HL-60/S4 treated with phorbol 12-myristate 13-acetate at 8.2 ng/mL for 4 days and 3 days (cell line): ENCODE measurements around the gene CDCA4.
"Not testable (repeated sequence)": the region's sequence is repeated elsewhere in the genome, so short reads cannot be mapped to it uniquely, and the experiment has no call there.

Source experiments
- in situ Hi-C: fragments of 300-500 bp; cut with MboI; formaldehyde crosslinking; loops from 2 replicates; pipeline ENCODE4 v1.15.0; 2022; ENCODE audit warnings: low sequenced_read_pairs

The CDCA4 gene

DNA sequence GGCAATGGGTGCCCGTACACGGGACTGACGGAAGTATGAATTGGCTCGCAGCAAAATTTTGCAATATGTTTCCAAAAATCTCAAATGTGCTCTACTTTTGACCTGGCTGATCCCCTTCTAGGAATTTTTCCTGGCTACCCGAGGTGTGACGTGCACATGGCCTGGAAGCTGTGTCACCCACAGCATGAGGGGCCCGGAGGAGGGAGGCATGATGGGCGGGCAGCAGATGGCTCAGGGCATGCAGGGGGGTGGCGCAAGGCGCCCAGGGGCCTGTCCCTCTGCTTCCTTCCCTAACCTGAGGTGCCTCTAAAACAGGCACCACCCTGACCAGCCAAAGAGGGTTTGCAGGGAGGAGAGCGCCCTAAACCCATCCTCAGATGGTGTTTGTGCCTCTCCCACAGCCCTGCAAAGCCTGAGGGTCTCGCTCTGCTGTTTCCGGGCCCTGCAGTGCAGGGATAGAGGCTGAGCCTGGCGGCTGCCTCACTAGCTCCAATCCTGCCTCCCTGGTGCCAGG, 37.7 kb upstream of the CDCA4 start:
- in situ Hi-C loops: no loop called here

DNA sequence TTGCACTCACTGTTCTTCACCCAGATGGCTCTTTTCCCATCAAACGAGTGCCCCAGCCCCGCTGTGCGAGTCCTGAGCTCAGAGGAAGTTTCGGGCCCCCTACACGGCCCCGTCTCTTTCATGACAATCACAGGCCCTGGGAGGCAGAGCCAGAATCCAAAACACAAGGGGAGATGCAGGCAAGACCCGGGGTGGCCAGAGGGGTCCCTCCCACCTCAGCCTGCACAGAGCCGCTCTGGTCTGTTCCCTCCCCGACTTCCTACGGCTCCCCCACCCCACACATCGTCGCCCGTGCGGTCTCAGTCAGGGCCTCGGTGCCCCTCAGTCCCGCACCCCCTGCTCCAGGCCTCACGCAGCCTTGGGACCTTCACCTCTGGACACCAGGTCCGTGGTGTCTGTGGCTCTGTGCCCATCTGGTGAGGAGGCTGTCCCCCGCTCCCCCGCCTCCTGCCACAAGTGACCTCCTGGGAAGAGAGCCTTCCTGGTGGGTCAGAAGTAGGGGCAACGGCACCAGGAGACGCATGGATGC, 35.5 kb upstream of the CDCA4 start:
- in situ Hi-C loops: no loop called here

DNA sequence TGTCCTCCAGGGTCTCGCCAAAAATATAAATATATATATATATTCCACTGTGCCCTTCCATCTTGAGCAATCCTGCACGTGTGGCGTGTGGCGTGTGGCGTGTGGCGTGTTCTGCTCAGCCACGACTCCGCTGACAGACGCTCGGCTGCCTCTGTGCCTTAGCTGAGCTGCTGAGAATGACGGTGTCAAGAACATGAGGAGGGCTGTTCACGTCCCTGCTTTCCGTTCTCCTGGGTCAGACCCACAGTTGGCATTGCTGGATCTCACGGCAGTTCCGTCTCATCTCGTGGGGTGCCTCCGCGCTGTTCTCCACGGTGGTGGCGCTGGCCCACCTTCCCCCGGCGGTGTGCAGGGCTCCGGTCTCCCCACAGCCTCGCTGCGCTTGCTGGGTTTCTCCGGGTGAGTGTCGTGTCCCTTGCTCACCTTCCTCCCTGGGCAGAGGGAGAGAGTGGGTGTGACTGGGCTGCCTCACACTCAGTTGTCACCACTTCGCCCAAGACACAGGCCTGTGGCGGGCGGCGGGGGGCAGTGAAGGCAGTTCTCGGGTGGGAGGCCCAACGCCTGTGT, 34.9 kb upstream of the CDCA4 start:
- in situ Hi-C loops: no loop called here

DNA sequence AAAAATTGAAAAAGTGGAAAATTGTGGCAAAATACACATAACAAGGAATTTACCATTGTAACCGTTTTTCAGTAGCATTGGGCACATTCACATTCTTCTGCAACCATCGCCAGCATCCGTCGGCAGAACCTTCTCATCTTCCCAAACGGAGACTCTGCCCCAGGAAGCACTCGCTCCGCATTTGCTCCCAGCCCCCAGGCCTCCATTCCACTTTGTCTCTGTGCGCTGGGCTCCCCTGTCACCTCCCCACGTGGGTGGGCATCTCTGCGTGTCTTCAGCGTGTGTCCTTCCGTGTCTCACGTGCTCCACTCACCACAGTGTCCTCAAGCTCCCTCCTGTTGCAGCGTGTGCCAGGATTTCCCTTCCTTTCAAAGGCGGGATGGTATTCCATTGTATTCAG, 34.5 kb upstream of the CDCA4 start:
- in situ Hi-C loops: no loop called here

DNA sequence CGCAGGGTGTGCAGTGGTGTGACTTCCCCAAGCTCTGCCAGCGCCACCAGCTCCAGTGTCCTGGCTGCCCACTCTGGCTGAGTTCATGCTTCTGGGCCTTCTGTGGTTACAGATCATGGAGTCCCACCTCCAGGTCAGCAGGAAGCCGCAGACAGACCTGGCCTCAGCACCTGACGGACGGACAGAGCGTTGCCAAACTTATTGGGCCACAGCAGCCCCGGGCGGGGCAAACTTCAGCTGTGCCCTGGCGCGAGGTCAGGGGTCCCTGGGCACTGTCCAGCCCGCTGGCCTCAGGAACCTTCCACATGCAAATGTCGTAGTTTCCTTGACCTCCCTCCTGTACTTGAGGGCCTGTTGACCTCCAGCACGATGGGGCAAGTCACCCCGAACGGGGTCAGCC, 33.1 kb upstream of the CDCA4 start:
- in situ Hi-C loops: no loop called here

DNA sequence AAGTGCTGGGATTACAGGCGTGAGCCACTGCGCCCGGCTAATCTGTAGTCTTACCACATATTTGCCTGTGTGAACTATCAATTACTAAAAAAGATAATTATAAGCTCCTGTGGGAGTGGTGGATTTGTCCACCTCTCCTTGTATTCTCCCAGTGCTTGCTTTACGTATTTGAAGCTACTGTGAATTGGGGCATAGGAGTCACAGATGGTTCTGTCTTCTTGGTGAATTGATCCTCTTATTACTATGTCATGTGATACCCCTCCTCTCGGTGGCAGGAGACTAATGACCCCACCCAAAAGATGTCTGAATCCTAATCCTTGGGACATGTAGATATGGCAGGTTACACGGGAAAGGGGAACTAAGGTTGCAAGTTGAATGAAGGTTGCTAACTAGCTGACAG, 32.5 kb upstream of the CDCA4 start:
- in situ Hi-C loops: no loop called here

DNA sequence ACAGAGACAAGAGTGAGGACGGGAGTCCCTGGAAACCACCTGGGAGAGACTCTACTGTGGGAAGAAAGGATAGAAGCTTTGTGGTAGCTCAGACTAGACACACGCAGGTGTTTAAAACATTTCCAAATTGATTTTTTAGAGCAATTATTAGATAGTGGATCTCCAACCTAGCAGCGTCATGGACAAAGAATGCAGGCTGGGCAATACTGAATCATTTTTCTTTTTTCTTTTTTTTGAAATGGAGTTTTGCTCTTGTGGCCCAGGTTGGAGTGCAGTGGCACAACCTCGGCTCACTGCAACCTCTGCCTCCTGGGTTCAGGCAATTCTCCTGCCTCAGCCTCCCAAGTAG, 31.2 kb upstream of the CDCA4 start:
- in situ Hi-C loops: no loop called here

DNA sequence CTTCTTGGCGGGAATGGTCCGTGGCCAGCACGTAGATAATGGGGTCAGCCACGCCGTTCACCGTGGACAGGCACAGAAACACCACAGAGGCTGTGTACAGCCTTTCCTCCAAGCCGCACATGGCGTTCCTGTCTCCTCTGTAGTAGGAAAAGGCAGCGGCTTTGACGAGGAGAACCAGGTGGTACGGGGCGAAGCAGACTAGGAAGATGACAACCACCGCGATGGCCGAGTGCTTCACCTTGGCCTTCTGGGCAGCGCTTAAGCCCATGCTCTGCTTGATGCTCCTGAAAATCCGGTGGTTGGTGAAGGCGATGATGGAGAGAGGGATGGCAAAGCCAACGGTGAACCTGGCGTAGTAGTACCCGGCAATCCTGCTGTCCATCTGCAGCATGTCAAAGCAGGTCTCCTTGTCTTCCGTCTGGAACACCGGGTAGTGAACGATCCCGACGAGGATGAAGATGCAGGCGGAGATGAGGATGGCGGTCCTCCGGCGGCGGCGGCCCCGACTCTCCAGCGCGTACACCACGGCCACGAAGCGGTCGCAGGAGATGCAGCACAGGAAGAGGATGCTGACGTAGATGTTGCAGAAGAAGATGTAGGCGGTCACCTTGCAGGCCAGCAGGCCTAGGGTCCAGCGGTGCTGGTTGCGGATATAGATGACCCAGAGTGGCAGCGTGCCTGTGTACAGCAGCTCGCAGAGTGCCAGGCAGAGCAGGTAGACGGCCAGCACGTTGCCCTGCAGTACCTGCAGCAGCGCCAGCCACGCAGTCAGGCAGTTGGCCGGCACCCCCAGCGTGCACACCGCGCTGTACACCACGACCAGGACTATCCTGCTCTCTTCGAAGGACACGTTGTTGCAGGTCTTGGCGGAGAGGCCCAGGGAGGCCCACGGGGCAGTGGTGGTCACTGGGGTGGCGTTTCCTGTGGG, 30.6 kb upstream of the CDCA4 start:
- in situ Hi-C loops: no loop called here

DNA sequence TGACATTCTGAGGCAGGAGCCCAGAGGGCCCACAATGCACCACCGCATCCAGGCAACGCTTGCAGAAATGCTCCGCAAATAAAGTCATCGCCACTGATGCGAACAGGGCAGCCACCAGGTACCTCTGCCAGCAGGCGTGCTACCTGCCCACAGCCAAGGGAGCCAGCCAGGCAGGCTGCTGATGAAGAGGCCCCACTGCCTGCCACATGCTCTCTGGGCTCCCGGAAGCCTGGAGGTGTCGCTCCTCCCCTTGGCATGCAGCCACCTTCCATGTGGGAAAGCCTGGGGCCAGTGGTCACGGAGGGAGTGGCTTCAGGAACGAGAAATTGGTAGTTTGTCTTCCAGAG, 29.6 kb upstream of the CDCA4 start:
- in situ Hi-C loops: no loop called here

DNA sequence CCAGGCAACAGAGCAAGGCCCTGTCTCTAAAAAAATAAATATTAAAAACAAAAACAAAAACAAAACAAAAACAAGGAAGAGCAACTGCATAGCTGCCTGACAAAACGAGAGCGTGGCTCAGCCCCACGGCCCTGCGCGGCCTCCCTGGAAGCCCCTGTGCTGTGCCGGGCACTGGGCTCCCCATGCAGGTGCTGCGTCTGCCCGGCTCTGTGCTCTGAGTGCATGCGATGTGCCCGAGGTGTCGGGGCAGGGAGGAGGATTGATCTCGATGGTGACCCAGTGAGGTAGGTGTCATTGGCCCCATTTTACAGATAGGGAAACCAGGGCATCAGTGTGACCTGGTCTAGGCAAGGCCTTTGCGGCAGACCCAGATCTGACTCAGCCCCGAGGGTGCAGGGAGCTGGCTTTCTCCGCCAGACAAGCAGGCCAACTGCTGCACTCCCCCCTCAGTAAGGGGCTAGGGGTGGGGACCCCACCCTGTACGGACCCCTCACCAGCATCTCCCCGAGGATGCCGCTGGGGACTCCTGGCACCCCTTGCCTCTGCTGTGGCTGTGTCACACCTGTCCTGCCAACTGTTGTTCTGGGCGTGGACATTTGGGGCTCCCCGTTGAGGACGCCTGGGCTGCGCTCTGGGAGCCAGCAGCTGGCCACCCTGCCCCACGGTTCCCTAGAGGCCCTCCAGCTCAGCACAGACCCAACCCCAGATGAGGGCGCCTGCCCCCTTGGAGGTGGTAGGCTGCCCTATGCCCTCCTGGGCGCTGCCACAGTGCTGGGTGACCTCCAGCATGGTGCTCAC, 29.1 kb upstream of the CDCA4 start:
- in situ Hi-C loops: loop anchor here (5.0 kb wide), 1 partner anchor 68 kb away; no protein-coding TSS in a partner anchor

DNA sequence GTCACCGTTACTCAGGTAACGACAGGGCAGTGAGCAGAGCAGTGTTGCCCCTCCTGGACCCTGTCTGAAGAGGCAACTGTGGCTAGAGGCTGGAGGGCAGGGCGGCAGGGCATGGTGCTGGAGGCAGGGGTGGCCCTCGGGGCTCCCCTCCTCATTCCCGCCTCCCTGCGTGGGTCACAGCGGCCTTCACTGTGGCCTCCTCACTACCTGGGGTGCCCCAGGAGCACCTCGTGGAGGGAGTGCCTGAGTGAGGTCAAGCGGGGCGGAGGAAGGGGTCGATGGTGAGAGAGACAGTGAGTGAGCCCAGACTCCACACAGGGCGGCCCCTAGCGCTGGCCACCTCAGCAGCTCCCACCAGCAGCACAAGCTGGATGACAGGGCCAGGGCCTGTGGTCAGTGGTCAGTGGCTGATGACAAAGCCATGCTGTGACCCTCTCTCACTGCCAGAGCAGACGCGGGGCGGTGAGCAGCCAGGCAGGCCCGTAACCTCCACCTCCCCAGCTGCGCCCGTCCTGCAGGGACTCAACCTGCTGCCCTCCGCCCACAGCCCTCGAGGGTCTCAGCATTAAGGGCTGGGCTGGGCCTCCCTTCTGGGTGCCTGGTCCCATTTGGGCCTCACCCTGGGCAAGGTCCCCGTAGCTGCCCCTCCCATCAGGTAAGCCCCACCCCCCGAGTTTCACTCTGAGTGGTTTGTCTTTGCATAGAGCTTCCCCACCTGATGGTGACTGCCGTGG, 26.6 kb upstream of the CDCA4 start:
- in situ Hi-C loops: loop anchor here (5.0 kb wide), 1 partner anchor 65 kb away; no protein-coding TSS in a partner anchor

DNA sequence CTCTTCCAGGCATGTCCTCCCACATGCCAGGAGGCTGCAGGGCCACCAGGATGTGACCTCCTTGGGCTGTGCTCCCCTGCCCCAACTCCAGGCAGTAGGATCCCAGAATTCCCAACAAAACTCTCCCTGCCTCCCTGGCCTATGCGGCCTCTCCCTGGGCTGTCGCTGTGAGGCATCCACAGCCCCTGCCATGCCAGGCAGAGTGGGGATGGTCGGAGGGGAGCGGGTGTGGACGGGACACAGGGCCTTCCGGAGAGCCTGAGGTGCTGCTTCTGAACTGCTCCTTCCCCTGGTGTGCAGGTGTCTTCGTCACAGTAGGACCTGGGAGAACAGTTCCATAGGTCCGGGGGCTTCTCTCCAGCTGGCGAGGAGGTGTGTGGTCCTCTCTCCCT, 26.0 kb upstream of the CDCA4 start:
- in situ Hi-C loops: loop anchor here (5.0 kb wide), 1 partner anchor 65 kb away; no protein-coding TSS in a partner anchor

DNA sequence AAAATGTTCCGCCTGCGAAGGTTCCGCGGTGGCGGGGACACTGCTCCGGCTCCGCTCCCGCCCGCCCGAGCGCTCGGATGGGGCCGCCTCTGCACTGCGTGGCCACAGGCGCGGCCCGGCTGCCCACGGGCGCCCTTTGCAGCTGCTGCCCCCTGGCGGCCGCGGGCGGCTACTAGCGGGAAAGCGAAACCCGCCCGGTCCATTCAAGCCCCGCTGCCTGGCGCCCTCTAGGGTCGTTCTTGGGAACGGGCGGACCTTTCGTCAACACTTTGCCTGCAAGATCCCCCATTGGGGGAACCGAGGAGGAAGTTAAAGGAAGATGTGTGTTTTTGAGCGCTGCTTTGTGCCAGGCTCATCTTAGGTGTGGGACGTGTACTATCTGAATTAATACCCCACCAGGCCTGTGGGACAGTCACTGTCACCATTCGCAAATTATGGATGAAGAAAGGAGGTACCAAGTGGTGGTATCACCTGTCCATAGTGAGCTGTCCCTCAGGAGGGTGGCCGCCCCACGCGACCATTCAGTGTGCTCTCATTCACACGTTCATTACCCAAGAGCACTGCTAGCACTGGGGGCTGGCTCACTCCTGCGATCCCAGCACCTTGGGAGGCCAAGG, 24.9 kb upstream of the CDCA4 start:
- in situ Hi-C loops: loop anchor here (5.0 kb wide), 1 partner anchor 64 kb away; no protein-coding TSS in a partner anchor

DNA sequence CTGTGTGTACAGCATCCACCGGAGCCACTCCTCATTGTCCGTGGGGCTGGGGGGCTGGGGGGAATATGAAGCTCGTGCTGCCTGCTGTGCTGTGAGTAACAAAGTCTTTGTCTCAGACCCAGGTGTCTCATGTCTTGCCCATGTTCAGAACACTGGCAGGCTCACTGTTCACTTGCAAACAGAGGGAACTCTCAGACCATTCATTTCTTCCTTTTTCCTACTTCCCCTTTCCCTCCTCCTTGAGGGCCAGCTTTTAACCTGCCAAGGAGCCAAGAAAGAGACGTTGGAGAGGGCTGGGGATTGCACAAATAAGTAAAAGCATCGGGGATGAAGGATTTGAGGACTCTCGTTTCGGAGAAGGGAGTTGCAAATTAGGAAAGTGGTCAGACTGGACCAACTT, 22.8 kb upstream of the CDCA4 start:
- in situ Hi-C loops: no loop called here

DNA sequence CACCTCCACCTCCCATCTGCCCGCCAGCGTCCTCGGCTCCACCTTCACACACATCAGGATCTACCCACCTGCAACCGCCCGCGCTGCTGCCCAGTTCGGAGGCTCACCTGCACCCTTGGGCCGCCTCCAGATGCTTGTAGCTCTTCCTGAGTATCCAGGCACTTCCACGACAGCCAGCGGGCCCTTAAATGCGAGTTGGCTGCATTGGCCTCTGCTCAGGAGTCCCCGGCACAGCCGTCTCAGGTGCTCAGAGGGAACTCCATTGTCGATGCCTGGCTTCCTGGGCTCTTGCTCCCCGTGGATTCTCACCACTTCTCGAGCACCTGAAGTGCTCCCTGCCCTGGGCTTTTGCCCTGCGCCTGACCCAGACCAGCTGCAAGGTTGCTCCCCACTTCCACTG, 21.9 kb upstream of the CDCA4 start:
- in situ Hi-C loops: no loop called here

DNA sequence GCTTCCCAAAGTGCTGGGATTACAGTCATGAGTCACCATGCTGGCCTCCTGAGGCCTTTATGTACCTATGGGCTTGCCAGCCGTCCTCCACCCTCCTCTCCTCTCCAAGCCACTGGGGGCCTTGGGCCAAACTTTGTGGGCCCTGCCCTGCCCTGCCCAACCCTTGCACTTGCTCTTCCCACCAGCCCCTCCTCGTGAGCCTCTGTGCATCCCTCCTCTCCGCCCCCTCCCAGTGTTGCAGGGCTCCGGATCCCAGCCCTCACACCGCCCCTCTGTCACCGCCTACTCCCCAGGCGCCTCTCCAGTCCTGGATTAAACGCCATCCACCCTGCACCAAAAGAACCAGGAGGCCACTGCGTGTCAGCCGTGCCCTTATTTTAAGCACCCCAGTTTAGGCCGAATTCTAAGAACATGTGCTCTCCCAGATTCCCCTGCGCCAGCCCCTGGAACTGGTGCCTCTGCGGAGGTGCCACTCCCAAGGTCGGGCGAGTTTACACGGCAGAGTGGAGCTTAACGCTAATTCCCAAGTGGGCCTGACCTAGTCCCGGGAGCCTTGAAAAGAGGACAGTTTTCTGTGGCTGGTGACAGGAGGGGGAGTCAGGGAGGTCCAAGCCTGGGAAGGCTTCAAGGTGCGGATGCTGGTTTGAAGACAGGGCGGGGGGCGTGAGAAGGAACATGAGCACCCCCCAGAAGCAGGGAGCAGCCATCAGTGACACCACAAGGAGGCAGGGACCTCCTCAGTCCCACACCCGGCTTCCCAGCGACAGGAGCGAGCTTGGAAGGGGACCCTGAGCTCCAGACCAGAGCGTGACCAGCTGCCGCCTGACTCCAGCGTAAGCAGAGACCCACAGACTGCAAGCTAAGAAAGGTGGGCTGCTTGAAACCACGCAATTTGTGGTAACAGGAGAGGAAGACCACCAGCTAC, 21.2 kb upstream of the CDCA4 start:
- in situ Hi-C loops: no loop called here

DNA sequence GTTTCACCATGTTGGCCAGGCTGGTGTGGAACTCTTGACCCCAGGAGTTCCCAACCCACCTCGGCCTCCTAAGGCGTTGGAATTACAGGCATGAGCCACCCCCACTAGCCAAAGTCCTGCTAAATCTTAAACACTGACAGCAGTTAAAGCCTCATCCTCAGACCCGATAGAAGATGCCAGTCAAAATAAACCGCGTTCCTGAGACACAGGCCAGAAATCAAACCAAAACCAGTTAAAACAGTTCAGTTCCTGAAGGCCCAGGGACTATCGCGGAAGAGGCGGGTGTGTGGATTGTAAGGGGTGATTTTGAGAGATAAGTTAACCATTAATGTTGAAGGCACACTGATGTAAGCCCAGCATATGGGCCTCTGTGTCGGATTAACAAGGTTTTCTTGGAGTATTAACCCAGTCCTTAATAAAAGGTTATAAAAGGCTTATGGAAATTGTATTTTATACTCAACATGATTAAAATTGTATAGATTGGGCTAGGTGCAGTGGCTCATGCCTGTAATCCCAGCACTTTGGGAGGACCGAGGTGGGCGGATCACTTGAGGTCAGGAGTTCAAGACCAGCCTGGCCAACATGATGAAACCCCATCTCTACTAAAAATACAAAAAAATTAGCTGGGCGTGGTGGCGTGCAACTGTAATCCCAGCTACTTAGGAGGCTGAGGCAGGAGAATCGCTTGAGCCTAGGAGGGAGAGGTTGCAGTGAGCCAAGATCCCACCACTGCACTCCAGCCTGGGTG, 18.7 kb upstream of the CDCA4 start:
- in situ Hi-C loops: no loop called here

DNA sequence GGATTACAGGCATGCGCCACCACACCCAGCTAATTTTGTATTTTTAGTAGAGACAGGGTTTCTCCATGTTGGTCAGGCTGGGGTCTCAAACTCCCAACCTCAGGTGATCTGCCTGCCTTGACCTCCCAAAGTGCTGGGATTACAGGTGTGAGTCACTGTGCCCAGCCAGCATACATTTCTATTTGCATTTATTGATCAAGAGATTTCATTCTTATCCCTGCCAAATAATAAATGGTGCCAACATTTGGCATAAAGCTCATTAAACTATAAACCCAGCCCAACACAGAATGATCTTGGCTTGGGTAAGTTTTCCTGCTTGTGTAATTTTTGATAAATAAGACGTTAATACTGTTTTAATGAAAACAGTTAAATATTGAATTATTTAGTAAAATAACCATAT, 14.7 kb upstream of the CDCA4 start:
- in situ Hi-C loops: not testable (repeated sequence)
